HG03139 (cell line): ENCODE data around the gene PDCD1.
"Not testable (repeated sequence)": the region's sequence is repeated elsewhere in the genome, so short reads cannot be mapped to it uniquely, and the experiment has no call there.

ENCODE experiments used
- ATAC-seq: cut with Tn5 transposase; IDR thresholded peaks from one replicate; pipeline ENCODE4 v1.9.1; 2021; ENCODE audit not compliant: unreplicated experiment

PDCD1 gene

DNA sequence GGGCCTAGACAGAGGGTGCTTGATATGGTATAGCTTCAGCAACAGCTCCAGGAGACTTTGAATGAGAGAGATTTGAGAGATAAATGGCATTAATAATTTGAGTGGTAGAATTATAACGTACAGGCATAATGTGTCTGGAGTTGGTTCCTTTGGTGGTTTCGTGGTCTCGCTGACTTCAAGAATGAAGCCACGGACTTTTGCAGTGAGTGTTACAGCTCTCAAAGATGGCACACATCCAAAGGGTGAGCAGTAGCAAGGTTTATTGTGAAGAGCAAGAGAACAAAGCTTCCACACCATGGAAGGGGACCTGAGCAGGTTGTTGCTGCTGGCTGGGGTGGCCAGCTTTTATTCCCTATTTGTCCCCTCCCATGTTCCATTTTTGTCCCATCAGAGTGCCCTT lies 23.1 kb downstream of the PDCD1 start:
- ATAC-seq: no peak

DNA sequence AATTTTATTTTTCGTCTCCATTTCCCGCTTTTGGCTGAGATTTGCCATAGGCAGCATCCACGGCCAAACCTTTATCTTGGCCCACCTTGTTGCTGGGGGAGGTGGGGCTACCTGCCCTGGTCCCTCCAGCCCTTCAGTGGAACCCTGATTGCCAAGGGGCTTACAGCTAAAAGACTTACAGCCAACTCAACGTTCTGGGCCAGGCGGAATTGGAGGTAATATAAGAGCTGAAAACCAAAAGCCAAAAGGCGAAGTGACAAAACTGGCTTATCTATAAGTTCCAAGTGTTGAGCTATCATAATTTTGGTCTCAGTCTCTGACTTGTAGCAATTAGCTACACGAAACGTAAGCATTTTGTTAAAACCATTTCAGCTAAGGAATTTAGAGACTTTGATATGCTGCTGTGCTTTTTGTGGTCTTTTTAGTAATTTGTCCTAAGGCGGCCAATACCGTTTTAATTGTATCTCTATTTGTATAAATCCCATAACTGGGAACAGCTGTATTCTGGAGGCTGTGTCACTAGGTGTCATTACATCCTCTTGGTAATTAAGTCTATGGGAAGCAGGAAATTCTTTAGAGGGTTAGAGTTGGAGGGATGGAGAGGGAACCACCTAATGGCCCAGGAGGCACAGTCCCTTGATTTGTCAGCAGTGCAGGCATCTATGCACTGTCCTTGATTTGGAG lies 24.0 kb downstream of the PDCD1 start:
- ATAC-seq: no peak

DNA sequence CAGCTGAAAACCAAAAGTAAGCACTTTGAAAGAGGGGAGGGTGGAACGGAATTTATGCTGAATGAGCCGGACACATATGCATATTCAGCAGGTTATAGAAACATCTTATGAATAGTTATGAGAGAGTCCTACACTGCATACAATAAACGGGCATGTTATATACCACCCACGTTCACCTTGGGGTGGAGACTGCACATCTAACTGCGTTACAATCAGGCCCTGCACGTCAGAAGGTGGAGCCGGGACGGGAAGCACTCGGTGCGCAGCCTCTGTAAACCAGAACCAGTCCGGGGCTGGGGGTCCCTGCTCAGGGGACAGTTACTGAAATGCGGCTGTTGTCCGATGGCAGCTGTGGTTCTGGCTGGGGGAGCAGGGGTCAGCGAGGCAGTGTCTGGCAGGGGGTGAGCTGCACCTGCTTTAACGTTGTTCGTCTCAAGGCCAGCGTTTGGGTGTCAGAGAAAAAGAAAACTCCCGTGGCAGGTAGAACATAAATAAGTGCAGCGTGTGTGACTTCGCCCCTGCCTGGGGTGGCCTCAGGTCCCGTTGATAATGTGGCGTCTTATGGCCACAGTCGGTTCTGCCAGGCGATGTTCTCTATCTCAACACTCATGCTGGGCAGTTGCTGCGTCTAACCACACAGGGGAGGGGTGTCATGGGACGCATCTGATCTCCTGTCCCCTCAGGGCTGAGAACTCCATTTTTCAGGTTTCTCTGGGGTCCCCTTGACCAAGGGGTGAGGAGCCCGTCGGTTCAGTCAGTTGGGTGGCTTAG lies 24.8 kb downstream of the PDCD1 start:
- not testable (repeated sequence) for ATAC-seq

DNA sequence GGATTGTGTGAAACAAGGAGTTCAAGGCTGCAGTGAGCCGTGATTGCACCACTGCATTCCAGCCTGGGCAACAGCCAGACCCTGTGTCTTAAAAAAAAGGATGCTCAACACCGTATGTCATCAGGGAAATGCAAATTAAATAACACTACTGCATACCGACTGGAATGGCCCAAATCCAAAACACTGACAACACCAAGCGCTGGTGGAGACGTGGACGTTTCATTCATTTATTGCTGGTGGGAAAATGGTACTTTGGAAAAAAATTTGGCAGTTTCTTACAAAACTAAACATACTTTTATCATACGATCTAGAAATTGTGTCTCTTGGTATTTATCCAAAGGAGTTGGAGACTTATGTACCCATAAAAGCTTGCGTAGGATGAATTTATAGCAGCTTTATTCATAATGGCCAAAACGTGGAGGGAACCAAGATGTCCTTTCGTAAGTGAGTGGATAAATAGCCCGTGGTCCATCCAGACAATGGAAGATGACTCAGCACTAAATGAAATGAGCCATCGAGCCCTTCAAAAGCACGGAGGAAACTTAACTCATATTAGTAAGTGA lies 25.5 kb downstream of the PDCD1 start:
- ATAC-seq: no peak

DNA sequence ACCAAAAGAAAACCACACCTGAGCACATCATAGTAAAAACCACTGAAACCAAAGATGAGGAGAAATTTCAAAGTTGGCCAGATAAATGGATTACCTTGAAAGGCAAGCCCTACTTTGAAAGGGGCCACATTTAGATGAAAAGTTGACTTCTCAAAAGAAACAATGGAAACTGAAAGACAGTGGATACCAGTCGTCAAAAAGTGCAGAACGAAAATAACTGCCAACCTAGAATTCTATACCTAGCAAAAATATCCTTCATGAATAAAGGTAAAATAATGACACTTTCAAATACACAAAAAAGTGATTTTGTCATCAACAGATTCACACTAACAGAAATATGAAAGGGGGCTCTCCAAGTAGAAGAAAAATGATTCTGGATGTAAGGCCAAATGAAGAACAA lies 31.3 kb downstream of the PDCD1 start:
- no peak for ATAC-seq

DNA sequence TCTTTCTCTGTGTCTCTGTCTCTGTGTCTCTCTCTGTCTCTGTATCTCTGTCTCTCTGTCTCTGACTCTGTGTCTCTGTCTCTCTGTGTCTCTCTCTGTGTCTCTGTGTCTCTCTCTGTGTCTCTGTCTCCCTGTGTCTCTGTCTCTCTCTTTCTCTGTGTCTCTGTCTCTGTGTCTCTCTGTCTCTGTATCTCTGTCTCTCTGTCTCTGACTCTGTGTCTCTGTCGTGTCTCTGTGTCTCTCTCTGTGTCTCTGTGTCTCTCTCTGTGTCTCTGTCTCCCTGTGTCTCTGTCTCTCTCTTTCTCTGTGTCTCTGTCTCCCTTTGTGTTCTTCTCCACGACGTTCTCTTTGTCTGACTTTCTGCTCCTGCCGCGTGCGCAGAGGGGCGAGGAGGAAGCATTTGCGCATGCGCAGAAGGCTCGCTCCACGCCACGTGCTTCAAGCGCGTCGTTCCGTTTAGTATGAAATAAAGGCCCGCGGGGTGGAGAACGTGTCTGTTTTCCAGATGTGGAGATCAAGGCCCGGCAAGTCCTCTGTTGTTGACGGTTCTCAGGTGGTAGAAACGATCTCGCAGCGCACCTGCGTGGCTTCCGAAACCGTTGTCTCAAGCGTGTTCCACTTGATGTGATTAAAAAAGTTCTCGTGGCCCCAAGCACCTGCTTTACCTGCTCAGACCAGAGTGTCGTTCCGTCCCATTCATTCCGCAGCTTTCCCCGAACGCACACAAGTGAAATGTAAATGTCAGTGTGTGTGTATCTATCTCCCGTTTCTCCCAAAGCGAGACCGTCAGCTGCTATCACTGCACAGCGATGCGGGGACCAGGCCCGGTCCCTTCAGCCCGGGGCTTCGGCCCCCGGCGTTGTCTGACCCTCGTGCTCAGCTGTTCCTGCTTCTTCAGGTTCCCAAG lies 34.9 kb downstream of the PDCD1 start:
- not testable (repeated sequence) for ATAC-seq

DNA sequence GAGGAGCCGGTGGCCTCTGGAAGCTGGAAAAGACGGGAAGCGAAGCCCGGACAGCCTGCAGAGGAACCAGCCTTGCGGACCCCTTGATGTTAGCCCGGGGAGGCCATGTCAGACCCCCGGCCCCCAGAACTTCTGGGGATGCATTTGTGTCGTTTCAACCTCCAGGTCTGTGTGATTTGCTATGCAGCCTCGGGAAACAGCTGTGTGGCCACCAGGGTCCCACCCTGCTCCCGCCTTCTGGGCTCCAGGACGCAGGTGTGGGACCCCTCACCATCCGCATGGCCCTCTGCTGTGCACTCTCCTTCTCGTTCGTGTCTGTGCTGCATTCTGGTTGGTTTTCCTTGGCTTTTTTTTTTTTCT lies 36.5 kb downstream of the PDCD1 start:
- no peak for ATAC-seq

DNA sequence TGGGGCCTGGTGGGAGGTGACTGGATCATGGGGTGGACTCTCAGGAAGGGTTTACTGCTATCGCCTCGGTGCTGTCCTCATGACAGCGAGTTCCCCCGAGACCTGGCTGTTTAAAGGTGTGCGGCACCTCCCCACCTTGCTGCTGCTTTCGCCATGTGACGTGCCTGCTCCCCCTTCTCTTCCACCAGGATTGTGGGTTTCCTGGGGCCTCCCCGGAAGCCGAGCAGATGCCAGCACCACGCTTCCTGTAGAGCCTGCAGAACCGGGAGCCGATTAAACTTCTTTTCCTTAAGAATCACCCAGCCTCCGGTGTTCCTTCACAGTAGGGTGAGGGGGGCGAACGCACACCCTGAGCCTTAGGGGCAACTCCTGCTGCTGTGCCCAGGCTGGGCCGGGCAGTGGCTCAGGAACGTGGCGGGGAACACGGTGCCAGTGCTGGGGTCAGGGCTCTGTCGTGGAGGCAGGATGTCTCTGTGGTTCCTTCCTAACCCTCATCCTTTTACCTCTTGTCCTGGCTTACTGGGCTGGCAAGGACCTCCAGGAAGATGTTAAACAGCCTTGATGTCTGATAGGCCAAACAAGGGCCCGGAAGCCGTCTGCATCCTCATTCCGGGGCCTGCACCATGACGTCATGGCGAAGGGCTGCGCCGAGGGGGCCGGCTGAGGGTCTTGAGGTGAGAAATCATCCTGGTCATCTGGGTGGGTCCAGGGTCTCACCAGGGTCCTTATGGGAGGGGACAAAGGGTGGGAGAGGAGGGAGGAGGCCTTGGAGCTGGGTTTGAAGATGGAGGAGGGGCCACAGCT lies 37.0 kb downstream of the PDCD1 start:
- ATAC-seq: no peak

DNA sequence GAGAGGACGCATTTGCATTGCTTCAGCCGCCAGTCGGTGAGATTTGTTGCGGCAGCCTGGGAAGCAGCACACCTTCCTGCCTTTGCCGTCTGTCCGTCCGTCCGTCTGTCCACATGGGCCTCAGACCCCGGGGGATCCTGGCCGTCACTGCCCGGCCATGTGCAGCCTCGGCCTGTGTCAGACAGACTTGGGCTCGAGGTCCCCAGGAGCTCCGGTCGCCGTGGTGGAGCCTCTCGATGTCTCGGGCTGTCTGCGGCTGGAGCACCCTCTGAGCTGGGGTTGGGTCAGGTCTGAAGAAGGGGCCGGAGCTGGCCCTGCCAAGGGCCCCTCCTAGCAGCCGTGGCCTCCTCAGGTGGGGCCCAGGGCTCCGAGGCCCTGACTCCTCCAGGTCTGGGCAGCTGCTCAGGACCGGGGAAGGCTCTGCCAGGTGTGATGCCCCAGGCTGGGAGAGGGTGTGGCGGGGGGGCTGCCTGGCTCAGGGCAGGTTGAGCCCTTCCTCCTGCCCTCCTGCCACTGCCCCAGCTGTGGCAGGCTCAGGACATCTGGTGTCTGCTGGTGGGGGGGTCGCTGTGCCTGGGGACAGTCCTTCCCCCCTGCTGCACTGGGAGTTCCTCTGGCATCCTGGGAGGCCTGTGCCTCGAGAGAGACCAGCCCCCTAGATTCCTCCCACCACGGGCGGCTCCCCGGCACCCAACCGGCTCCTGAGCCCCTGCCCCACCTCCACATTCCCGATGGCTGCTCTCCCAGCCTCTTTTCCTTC lies 37.9 kb downstream of the PDCD1 start:
- ATAC-seq: no peak

DNA sequence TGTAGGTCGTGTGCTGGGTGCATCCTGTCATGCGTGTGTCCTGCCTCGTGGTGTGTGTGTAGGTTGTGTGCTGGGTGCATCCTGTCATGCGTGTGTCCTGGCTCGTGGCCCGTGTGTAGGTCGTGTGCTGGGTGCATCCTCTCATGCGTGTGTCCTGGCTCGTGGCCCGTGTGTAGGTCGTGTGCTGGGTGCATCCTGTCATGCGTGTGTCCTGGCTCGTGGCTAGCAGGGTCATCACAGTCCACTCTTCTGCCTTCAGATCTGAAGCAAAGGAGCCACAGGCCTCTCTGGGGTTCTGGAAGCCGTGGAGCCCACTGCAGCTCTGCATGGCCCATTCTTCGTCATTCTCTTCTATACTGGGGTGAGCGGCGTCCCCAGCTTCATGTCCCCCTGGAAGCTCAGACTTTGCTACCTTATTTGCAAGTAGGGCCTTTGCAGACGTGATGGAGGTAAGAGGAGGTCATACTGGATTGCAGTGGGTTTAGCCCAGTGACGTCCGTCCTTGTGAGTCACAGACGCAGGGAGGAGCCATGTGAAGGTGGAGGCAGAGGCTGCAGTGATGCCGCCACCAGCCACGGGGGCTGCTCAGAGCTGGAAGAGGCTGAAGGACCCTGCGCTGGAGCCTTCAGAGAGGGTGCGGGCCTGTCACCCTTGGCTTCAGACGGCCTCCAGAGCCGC lies 38.6 kb downstream of the PDCD1 start:
- ATAC-seq: not testable (repeated sequence)

DNA sequence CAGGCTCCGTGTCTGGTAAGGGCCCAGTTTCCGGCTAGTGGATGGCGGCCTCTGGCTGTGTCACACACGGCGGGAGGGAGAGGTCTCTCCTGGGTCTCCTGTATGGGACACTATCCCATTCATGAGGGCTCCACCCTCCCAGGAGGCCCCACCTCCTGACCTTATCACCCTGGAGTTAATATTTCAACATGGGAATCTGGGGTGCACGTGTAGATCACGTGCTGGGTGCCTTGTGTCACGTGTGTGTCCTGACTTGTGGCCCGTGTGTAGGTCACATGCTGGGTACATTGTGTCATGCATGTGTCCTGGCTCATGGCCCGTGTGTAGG lies 39.8 kb downstream of the PDCD1 start:
- no peak for ATAC-seq

DNA sequence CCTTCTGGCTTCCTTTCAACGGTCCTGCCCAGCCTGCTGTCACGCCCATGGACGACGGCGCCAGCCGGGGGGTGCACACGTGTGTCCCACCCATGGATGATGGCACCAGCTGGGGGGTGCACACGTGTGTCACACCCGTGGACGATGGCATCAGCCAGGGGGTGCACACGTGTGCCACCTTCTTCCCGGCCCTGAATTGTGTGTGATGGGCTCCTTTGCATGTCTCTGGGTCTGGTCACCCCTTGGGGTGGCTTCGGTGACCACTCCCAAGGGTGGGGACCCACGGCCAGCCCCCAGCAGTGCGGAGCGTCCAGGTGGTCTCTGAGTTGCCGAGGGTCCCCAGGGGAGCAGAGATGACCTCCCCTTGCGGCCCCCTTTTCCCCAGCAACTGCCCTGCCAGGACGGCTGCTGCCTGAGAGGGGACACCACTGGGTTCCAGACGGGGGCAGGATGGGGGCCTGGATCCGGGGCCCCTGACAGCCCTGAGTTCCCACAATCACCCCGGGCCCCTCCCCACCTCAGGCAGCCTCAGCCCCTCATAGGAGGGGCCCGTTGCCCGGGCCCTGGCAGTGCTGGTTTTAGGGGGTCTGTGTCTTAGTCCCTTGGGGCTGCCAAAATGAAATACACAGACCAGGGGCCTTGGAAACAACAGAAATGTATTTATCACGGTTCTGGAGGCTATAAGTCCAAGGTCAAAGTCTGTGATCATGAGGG lies 40.3 kb downstream of the PDCD1 start:
- no peak for ATAC-seq

DNA sequence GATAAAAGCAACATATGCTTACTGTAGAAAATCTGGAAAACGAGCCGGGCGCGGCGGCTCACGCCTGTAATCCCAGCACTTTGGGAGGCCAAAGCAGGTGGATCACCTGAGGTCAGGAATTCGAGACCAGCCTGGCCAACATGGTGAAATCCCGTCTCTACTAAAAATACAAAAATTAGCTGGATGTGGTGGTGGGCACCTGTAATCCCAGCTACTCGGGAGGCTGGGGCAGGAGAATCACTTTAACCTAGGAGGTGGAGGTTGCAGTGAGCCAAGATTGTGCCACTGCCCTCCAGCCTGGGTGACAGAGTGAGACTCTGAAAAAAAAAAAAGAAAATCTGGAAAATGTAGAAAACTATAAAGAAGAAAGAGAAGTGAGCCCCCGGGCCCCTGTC lies 40.9 kb downstream of the PDCD1 start:
- not testable (repeated sequence) for ATAC-seq

DNA sequence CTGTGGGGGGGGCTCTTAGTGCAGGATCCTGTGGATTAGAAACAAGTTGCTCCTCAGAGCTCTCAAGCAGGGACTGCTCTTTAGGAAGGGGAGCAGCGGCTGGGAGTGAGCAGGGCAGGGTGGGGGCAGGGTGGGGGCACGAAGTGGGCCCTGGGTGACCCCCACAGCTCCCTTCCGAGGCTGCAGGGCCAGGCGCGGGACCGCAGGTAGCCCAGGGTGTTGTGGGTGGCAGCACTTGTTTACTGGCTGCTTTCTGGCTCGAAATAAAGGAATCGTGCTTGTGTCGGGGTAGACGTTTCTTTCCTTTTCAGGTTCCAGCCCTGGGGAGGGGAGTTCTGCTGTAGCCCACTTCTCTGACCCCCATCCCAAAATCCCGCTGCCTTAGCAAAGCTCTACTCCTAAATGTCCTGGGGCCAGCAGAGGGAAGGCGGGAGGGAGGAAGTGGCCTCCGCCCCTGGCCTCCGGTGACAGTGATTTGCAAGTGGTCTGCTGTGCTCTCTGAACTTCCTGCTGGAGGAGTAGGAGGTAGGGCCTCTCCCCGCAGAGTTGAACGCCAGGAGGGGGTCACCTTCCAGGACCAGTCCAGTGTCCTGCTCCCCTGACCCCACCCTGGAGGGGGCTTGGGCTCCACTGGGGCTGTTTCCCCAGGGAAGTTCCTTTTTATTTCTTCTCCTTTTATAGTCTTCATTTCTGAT lies 41.4 kb downstream of the PDCD1 start:
- no peak for ATAC-seq

DNA sequence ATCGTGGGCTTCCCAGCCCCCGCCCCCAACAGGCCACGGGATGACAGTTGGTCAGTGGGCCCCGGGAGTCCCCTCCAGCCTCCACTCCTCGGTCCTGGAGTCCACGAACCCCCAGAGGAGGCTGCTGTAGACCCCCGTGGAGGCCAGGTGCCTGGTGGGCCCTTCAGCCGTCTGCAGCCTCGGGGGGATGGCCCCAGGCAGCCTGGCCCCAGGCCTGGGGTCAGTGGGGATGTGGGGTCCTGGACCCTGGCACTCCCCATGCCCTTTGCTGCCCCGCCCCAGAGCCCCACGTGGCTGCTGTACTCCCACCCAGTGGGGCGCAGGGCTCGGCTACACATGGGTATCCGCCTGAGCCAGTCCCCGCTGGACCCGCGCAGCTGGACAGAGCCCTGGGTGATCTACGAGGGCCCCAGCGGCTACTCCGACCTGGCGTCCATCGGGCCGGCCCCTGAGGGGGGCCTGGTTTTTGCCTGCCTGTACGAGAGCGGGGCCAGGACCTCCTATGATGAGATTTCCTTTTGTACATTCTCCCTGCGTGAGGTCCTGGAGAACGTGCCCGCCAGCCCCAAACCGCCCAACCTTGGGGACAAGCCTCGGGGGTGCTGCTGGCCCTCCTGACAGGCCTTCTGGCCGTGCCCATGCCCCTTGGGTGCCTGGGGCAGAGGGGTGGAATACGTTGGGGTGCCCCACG lies 42.1 kb downstream of the PDCD1 start:
- ATAC-seq: no peak

DNA sequence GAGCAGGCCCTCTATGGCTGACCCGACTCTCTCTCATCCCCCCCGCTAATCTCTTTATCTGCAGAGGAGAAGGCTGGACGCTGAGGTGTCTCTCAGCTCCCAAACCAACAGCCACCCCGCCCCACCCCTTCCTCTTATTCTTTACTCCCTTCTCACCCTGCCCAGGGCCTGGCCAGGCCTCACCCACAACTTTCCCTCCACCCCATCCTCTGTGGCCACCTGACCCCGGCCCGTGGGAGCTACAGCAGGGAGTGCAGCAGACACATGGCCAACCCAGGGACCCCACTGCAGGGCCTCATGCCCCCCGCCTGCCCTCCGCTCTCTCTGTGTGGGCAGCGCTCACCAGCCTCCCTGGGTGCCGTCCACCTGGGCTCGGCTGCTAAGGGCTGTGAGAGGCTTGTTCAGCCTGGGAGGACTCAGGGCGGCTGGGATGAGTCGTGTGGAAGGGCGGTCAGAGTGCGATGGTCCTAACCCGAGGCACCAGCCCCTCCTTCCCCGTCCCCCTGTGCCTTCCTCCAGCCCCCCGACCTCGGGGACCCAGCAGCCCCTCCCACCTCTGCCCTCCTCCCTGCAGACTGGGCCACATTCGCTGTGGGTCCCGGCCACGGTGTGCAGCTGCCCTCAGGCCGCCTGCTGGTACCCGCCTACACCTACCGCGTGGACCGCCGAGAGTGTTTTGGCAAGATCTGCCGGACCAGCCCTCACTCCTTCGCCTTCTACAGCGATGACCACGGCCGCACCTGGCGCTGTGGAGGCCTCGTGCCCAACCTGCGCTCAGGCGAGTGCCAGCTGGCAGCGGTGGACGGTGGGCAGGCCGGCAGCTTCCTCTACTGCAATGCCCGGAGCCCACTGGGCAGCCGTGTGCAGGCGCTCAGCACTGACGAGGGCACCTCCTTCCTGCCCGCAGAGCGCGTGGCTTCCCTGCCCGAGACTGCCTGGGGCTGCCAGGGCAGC lies 42.9 kb downstream of the PDCD1 start:
- no peak for ATAC-seq
